ENCODE data around the gene STRADB.
A peak's percentile ranks its signal among the peaks of the same experiment; 100 is the strongest.

The STRADB gene

DNA sequence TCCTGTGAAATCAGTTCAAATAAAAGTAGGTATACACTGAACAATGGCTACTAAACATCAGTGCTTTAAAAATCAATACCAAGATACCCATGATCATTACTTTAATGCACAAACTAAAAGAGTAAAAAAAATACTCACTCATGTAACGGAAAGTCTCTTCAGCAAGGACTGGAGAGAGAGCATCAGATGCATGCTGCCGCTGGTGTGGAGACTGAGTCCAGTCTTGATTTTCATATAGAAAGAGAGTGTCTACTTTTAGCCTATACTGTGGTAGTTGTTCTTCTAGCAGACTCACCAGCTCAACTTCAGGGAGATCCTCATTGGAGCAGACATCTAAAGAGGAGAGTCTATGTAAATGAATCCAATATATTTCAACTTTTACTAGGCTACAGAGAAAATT lies 44.3 kb upstream of the STRADB start:
- TF ChIP-seq PRDM1 (tag by site-specific recombination; IDR thresholded peaks at IDR 0.05) = peak; percentile 34; the same call in 1 of the 2 replicates
- no peak for TF ChIP-seq GLI4 (tag by site-specific recombination; IDR thresholded peaks at IDR 0.05)
- no peak for TF ChIP-seq ZFP41 (tag by site-specific recombination; IDR thresholded peaks at IDR 0.05; ENCODE audit: borderline replicate concordance)
- TF ChIP-seq, protein P1, sequence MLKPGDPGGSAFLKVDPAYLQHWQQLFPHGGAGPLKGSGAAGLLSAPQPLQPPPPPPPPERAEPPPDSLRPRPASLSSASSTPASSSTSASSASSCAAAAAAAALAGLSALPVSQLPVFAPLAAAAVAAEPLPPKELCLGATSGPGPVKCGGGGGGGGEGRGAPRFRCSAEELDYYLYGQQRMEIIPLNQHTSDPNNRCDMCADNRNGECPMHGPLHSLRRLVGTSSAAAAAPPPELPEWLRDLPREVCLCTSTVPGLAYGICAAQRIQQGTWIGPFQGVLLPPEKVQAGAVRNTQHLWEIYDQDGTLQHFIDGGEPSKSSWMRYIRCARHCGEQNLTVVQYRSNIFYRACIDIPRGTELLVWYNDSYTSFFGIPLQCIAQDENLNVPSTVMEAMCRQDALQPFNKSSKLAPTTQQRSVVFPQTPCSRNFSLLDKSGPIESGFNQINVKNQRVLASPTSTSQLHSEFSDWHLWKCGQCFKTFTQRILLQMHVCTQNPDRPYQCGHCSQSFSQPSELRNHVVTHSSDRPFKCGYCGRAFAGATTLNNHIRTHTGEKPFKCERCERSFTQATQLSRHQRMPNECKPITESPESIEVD (tag by site-specific recombination; IDR thresholded peaks at IDR 0.05) = no peak
- TF ChIP-seq GLIS2 (tag by site-specific recombination; IDR thresholded peaks at IDR 0.05) = no peak
- ChIA-PET CTCF (no interaction called here), POLR2A (no interaction called here)
- no peaks in the 10 kb centered on the region for H3K9me3 ChIP-seq (ENCODE audit: control insufficient read depth, insufficient read depth, low read depth, low read length)
- H3K4me1 ChIP-seq (ENCODE audit: control insufficient read depth, insufficient read depth, low read length) = peaks cover 37% of the 10 kb centered on the region
- H3K36me3 ChIP-seq (ENCODE audit: control insufficient read depth in 2 of 2, insufficient read depth in 1 of 2, low read length in 2 of 2) = no peaks in the 10 kb centered on the region
- no peak overlapping the region for H3K27ac ChIP-seq (ENCODE audit: extremely low read depth, low read depth, low read length)
- no peak overlapping the region for H3K4me3 ChIP-seq (ENCODE audit: low read depth, low read length)

DNA sequence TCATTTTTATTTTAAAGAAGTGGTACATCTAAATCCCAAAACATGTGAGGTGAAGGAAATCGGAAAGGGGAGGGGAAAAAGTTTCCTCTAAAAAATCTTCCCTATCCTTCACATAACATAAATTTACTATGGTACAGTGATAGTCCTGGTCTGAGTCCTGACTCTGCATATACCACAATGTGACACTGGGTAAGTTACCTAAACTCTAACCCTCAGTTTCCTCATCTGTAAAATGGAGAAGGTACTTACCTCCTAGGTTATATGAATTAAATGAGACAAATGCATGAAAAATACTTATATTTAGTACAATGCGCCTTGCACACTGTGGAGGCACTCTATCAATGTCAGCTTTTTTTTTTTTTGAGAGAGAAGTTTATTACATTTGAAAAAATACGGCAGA lies 42.6 kb upstream of the STRADB start:
- POLR2A ChIA-PET = interaction anchor here (1.1 kb wide), 1 partner anchor 42 kb away, joined by 4 read pairs; the partner anchor contains the start of genes STRADB and TRAK2
- Histone ChIP-seq H3K9me3 (ENCODE audit: control insufficient read depth, insufficient read depth, low read depth, low read length) (no peaks in the 10 kb centered on the region), H3K4me3 (ENCODE audit: low read depth, low read length) (no peak overlapping the region), H3K27ac (ENCODE audit: extremely low read depth, low read depth, low read length) (no peak overlapping the region), H3K36me3 (ENCODE audit: control insufficient read depth in 2 of 2, insufficient read depth in 1 of 2, low read length in 2 of 2) (no peaks in the 10 kb centered on the region), H3K4me1 (ENCODE audit: control insufficient read depth, insufficient read depth, low read length) (peaks cover 26% of the 10 kb centered on the region)
- CTCF ChIA-PET = no interaction called here
- TF ChIP-seq ZFHX2 (tag by site-specific recombination; conservative IDR thresholded peaks at IDR 0.05) = no peak
- TF ChIP-seq, protein P2, sequence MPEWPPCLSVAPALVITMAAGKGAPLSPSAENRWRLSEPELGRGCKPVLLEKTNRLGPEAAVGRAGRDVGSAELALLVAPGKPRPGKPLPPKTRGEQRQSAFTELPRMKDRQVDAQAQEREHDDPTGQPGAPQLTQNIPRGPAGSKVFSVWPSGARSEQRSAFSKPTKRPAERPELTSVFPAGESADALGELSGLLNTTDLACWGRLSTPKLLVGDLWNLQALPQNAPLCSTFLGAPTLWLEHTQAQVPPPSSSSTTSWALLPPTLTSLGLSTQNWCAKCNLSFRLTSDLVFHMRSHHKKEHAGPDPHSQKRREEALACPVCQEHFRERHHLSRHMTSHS (tag by site-specific recombination; IDR thresholded peaks at IDR 0.05) = no peak
- no peak for TF ChIP-seq ZNF585B (tag by site-specific recombination; IDR thresholded peaks at IDR 0.05)
- no peak for TF ChIP-seq ZFP37 (tag by site-specific recombination; IDR thresholded peaks at IDR 0.05)
- no peak for TF ChIP-seq ZNF621 (tag by site-specific recombination; IDR thresholded peaks at IDR 0.05)
- TF ChIP-seq ZNF140 (tag by site-specific recombination; IDR thresholded peaks at IDR 0.05) = no peak
- TF ChIP-seq RBAK (tag by site-specific recombination; IDR thresholded peaks at IDR 0.05) = no peak

DNA sequence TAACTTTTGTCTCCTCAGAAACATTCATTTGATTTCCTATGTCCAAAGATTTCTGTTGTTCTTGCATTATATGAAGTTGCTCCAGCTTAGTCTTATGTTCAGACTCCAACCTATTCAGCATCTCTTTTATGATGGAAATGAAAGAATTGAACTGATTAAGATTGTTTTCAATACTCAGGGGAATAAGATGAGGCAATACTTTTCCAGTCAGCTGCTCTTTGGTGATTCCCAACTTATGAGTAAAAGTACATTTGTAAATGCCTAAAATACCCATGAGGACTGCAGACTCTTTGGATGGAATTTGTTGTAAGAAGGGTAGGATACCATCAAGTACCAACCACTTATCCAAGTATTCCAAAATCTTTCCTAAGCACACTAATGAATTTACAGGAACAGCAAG lies 40.1 kb upstream of the STRADB start:
- ChIA-PET POLR2A (no interaction called here), CTCF (no interaction called here)
- Histone ChIP-seq H3K36me3 (ENCODE audit: control insufficient read depth in 2 of 2, insufficient read depth in 1 of 2, low read length in 2 of 2) (no peaks in the 10 kb centered on the region), H3K4me3 (ENCODE audit: low read depth, low read length) (no peak overlapping the region), H3K9me3 (ENCODE audit: control insufficient read depth, insufficient read depth, low read depth, low read length) (no peaks in the 10 kb centered on the region), H3K4me1 (ENCODE audit: control insufficient read depth, insufficient read depth, low read length) (peaks cover 27% of the 10 kb centered on the region), H3K27ac (ENCODE audit: extremely low read depth, low read depth, low read length) (no peak overlapping the region)
- no peak for TF ChIP-seq ZFP41 (tag by site-specific recombination; IDR thresholded peaks at IDR 0.05; ENCODE audit: borderline replicate concordance)
- TF ChIP-seq, protein P3, sequence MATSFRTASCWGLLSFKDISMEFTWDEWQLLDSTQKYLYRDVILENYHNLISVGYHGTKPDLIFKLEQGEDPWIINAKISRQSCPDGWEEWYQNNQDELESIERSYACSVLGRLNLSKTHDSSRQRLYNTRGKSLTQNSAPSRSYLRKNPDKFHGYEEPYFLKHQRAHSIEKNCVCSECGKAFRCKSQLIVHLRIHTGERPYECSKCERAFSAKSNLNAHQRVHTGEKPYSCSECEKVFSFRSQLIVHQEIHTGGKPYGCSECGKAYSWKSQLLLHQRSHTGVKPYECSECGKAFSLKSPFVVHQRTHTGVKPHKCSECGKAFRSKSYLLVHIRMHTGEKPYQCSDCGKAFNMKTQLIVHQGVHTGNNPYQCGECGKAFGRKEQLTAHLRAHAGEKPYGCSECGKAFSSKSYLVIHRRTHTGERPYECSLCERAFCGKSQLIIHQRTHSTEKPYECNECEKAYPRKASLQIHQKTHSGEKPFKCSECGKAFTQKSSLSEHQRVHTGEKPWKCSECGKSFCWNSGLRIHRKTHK (tag by site-specific recombination; IDR thresholded peaks at IDR 0.05) = no peak
- no peak for TF ChIP-seq ZFP3 (tag by site-specific recombination; IDR thresholded peaks at IDR 0.05; ENCODE audit: low read depth)
- no peak for TF ChIP-seq ZNF660 (tag by site-specific recombination; IDR thresholded peaks at IDR 0.05)
- no peak for TF ChIP-seq ZNF140 (tag by site-specific recombination; IDR thresholded peaks at IDR 0.05)
- TF ChIP-seq, protein P4, sequence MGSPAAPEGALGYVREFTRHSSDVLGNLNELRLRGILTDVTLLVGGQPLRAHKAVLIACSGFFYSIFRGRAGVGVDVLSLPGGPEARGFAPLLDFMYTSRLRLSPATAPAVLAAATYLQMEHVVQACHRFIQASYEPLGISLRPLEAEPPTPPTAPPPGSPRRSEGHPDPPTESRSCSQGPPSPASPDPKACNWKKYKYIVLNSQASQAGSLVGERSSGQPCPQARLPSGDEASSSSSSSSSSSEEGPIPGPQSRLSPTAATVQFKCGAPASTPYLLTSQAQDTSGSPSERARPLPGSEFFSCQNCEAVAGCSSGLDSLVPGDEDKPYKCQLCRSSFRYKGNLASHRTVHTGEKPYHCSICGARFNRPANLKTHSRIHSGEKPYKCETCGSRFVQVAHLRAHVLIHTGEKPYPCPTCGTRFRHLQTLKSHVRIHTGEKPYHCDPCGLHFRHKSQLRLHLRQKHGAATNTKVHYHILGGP (tag by site-specific recombination; IDR thresholded peaks at IDR 0.05) = no peak
- TF ChIP-seq ZNF146 (tag by site-specific recombination; IDR thresholded peaks at IDR 0.05) = no peak
- TF ChIP-seq, protein P5, sequence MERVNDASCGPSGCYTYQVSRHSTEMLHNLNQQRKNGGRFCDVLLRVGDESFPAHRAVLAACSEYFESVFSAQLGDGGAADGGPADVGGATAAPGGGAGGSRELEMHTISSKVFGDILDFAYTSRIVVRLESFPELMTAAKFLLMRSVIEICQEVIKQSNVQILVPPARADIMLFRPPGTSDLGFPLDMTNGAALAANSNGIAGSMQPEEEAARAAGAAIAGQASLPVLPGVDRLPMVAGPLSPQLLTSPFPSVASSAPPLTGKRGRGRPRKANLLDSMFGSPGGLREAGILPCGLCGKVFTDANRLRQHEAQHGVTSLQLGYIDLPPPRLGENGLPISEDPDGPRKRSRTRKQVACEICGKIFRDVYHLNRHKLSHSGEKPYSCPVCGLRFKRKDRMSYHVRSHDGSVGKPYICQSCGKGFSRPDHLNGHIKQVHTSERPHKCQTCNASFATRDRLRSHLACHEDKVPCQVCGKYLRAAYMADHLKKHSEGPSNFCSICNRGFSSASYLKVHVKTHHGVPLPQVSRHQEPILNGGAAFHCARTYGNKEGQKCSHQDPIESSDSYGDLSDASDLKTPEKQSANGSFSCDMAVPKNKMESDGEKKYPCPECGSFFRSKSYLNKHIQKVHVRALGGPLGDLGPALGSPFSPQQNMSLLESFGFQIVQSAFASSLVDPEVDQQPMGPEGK (tag by site-specific recombination; IDR thresholded peaks at IDR 0.05) = no peak
- TF ChIP-seq, protein P6, sequence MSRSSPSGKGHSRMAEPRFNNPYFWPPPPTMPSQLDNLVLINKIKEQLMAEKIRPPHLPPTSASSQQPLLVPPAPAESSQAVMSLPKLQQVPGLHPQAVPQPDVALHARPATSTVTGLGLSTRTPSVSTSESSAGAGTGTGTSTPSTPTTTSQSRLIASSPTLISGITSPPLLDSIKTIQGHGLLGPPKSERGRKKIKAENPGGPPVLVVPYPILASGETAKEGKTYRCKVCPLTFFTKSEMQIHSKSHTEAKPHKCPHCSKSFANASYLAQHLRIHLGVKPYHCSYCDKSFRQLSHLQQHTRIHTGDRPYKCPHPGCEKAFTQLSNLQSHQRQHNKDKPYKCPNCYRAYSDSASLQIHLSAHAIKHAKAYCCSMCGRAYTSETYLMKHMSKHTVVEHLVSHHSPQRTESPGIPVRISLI (tag by site-specific recombination; IDR thresholded peaks at IDR 0.05) = no peak
- TF ChIP-seq ZSCAN16 (tag by site-specific recombination; IDR thresholded peaks at IDR 0.05) = no peak
- no peak for TF ChIP-seq KLF16 (tag by site-specific recombination; IDR thresholded peaks at IDR 0.05)
- TF ChIP-seq ZNF335 (tag by site-specific recombination; conservative IDR thresholded peaks at IDR 0.05) = no peak
- TF ChIP-seq ZNF23 (tag by site-specific recombination; IDR thresholded peaks at IDR 0.05; ENCODE audit: borderline replicate concordance) = no peak
- TF ChIP-seq ZNF416 (tag by site-specific recombination; IDR thresholded peaks at IDR 0.05) = no peak
- no peak for TF ChIP-seq ZNF629 (tag by site-specific recombination; IDR thresholded peaks at IDR 0.05)
